Measurements from ENCODE around the gene LIN9. TPM values are rescaled to one million over a fixed set of nuclear protein-coding genes. Genes with fewer than 3 reads are reported as not detected.
"Not testable (repeated sequence)": the region's sequence is repeated elsewhere in the genome, so short reads cannot be mapped to it uniquely, and the experiment has no call there.

The LIN9 gene
- total and polyA plus RNA-seq, 5 donors, result 5.0 to 9.9 (median 7.1) TPM

DNA sequence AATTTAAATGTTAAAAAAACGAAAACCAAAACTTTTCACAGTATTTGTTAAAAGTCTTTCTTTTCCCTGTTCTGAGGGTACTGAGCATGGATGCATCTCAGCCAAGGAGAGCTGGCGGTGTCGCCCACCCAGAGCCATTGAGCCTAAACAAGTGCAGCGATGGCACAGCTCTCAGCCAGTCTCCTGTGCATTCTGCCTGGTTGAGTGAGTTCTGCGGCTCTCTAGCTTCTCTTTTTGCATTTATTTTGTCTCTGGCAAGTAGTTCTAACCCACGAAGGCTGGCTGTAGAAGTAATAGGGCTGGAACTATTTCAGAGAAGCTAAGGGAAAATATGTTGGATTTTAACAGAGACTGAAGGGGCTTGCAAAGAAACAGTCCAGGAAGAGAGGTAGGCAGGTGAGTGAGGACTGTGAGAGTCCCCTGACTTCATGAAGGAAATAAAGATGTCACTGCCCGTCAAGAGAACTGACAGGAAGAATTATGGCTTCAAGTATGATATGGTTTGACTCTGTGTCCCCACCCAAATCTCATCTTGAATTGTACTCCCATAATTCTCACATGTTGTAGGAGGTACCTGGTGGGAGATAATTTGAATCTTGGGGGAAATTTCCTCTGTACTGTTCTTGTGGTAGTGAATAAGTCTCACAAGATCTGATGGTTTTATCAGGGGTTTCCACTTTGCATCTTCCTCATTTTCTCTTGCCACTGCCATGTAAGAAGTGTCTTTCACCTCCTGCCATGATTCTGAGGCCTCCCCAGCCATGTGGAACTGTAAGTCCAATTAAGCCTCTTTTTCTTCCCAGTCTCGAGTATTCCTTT lies 35.7 kb upstream of the LIN9 start:
- no peak overlapping the region for H3K27ac ChIP-seq (ENCODE audit: low read length)
- WGBS, result 73% methylated on average over 8 of the region's 8 CpGs
- H3K4me3 ChIP-seq (ENCODE audit: low read length), result no peak overlapping the region
- H3K4me1 ChIP-seq (ENCODE audit: control insufficient read depth, insufficient read depth, low read length), result no peaks in the 10 kb centered on the region
- DNase-seq, result no peak
- ATAC-seq, result no peak
- intact Hi-C loops (cut with DNase I), result no loop called here
- no peaks in the 10 kb centered on the region for H3K27me3 ChIP-seq (ENCODE audit: control insufficient read depth, insufficient read depth)
- H3K9me3 ChIP-seq (ENCODE audit: control insufficient read depth, low read length), result no peaks in the 10 kb centered on the region

DNA sequence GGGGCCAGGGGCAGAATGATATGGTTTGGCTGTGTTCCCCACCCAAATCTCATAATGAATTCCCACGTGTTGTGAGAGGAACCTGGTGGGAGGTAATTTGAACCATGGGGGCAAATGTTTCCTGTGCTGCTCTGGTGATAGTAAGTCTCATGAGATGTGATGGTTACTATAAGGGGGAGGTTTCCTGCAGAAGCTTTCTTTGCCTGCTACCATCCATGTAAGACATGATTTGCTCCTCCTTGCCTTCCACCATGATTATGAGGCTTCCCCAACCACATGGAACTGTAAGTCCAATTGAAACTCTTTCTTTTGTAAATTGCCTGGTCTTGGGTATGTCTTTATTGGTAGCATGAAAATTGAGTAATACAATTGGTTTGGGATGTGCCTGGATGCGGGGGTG lies 33.7 kb upstream of the LIN9 start:
- Histone ChIP-seq H3K4me3 (ENCODE audit: low read length) (no peak overlapping the region), H3K4me1 (ENCODE audit: control insufficient read depth, insufficient read depth, low read length) (no peaks in the 10 kb centered on the region), H3K9me3 (ENCODE audit: control insufficient read depth, low read length) (no peaks in the 10 kb centered on the region), H3K27me3 (ENCODE audit: control insufficient read depth, insufficient read depth) (no peaks in the 10 kb centered on the region), H3K27ac (ENCODE audit: low read length) (no peak overlapping the region)
- ATAC-seq (no peak), DNase-seq (no peak)
- WGBS, result 63% methylated on average over 2 of the region's 2 CpGs
- intact Hi-C loops (cut with DNase I), result no loop called here

DNA sequence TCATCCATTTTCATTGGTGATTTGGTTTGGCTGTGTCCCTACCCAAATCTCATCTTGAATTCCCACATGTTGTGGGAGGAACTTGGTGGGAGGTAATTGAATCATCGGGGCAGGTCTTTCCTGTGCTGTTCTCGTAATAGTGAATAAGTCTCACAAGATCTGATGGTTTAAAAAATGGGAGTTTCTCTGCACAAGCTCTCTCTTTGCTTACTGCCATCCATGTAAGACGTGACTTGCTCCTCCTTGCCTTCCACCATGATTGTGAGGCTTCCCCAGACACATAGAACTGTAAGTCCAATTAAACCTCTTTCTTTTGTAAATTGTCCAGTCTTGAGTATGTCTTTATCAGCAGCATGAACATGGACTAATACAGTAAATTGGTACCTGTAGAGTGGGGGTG lies 31.1 kb upstream of the LIN9 start:
- ATAC-seq; H3K9me3 ChIP-seq (ENCODE audit: control insufficient read depth, low read length); DNase-seq; intact Hi-C loops (cut with DNase I); H3K27ac ChIP-seq (ENCODE audit: low read length); H3K4me1 ChIP-seq (ENCODE audit: control insufficient read depth, insufficient read depth, low read length); H3K4me3 ChIP-seq (ENCODE audit: low read length); H3K27me3 ChIP-seq (ENCODE audit: control insufficient read depth, insufficient read depth): not testable (repeated sequence)
- 86% methylated on average over 3 of the region's 3 CpGs for WGBS

DNA sequence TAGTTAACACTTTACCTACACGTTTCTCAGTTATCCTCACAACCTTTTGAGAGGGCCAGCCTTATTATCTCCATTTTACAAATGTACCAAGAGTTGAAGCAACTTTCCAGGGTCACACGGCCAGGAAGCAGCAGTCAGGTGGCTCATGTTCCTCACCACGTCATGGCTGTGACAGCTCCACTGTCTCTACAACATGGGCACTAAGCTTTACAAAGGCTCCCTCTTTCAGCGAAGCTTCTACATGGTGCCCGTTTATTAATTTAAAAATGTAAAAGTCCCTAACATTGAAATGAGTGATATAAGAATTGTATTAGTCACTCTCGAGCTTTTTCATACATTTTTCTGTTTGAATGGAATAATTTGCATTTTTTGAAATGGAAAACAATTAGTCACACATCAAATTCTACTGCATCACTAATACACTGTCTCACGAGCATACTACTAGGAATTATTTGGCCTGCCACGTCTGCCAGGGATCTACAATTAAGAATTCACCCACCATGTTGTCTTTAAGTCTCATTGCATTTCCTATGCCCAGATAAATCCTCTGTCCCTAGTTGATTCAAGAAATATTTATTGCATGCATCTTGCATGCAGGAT lies 28.4 kb upstream of the LIN9 start:
- H3K4me3 ChIP-seq (ENCODE audit: low read length), result no peak overlapping the region
- intact Hi-C loops (cut with DNase I), result no loop called here
- H3K27me3 ChIP-seq (ENCODE audit: control insufficient read depth, insufficient read depth), result no peaks in the 10 kb centered on the region
- ATAC-seq (no peak), DNase-seq (no peak)
- no peaks in the 10 kb centered on the region for H3K9me3 ChIP-seq (ENCODE audit: control insufficient read depth, low read length)
- 64% methylated on average over 8 of the region's 8 CpGs for WGBS
- H3K27ac ChIP-seq (ENCODE audit: low read length), result no peak overlapping the region
- H3K4me1 ChIP-seq (ENCODE audit: control insufficient read depth, insufficient read depth, low read length), result no peaks in the 10 kb centered on the region

DNA sequence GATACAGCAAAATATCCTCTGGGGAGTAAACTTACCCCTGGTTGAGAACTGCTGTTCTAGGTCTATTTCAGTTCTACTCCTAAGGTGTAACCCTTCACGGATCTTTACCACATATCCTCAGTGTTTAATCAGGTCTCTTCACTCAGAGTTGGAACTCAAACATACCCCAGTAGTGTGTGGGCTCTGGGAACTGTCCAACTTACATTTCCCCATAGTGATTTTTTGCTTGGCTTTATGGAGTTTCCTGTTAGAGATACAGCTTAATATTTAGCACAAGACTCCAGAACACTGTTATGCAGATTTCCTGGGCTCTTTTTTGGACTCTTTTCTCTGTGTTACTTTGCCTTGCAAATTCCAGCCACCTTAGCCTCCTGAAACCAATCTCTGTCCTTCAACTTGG lies 26.7 kb upstream of the LIN9 start:
- Histone ChIP-seq H3K4me3 (ENCODE audit: low read length) (no peak overlapping the region), H3K27me3 (ENCODE audit: control insufficient read depth, insufficient read depth) (no peaks in the 10 kb centered on the region), H3K9me3 (ENCODE audit: control insufficient read depth, low read length) (no peaks in the 10 kb centered on the region), H3K4me1 (ENCODE audit: control insufficient read depth, insufficient read depth, low read length) (no peaks in the 10 kb centered on the region), H3K27ac (ENCODE audit: low read length) (no peak overlapping the region)
- 53% methylated on average over 1 of the region's 1 CpG for WGBS
- no peak for ATAC-seq
- intact Hi-C loops (cut with DNase I), result no loop called here
- no peak for DNase-seq

DNA sequence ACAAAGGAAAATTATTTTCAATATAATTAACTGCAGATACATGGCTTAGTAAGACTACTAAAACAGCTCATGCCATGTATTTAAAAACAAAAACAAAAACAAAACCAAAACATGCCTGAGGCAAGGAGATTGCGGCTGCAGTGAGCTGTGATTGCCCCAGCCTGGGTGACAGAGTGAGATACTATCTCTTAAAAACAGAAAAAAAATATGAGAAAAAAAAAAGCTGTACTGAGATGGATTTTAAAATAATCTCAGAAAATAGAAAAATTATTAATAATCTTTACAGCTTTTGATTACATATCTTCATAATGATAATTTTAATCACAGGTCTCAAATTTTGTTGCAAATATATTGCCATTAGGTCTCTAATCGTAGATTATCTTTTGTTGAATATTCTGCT lies 24.0 kb upstream of the LIN9 start:
- H3K27ac ChIP-seq (ENCODE audit: low read length), result no peak overlapping the region

DNA sequence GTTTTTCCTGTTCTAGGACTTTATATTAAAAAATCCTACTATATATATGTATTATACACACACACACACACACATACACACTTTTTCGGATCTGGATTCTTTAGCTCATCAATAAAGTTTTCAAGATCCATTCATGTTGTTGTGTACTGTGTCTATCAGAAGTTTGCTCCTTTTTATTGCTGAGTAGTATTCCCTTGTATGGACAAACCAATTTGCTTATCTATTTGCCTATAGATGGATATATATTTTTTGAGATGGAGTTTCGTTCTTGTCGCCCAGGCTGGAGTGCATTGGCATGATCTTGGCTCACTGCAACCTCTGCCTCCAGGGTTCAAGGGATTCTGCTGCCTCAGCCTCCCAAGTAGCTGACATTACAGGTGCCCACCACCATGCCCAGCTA lies 20.3 kb upstream of the LIN9 start:
- intact Hi-C loops (cut with DNase I), result no loop called here
- DNase-seq, result no peak
- H3K4me1 ChIP-seq (ENCODE audit: control insufficient read depth, insufficient read depth, low read length), result no peaks in the 10 kb centered on the region
- H3K4me3 ChIP-seq (ENCODE audit: low read length), result no peak overlapping the region
- H3K27ac ChIP-seq (ENCODE audit: low read length), result no peak overlapping the region
- no peaks in the 10 kb centered on the region for H3K27me3 ChIP-seq (ENCODE audit: control insufficient read depth, insufficient read depth)
- no peak for ATAC-seq
- WGBS, result 95% methylated on average over 3 of the region's 3 CpGs
- H3K9me3 ChIP-seq (ENCODE audit: control insufficient read depth, low read length), result no peaks in the 10 kb centered on the region

More for the DNA sequence above, 24.0 kb upstream of the LIN9 start:
- Histone ChIP-seq H3K9me3 (ENCODE audit: control insufficient read depth, low read length) (no peaks in the 10 kb centered on the region), H3K4me1 (ENCODE audit: control insufficient read depth, insufficient read depth, low read length) (no peaks in the 10 kb centered on the region), H3K4me3 (ENCODE audit: low read length) (no peak overlapping the region), H3K27me3 (ENCODE audit: control insufficient read depth, insufficient read depth) (no peaks in the 10 kb centered on the region)
- DNase-seq (no peak), ATAC-seq (no peak)
- 52% methylated on average over 2 of the region's 2 CpGs for WGBS
- intact Hi-C loops (cut with DNase I), result loop anchor here in 1 of 4 donors (5.0 kb wide), 1 partner anchor 206 kb away; no protein-coding TSS in a partner anchor

DNA sequence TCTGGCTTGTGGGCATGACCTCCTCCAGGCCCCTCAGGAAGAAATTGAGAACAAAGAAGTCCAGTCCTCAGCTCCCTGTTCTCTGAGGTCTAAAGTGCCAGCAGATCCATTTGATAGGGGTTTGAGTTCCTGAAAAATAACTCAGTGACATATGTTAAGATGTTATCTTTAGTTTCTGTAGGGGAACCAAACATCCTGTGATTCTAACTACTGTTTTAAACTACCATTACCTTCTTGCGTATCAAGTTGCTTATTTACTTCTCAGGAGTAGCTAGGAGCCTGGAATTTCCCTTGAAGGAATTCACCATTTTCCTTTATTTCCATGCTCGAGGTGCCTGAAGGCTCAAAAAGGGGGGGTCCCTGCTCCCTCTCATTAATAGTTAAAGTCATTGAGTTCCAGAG lies 18.8 kb upstream of the LIN9 start:
- H3K4me3 ChIP-seq (ENCODE audit: low read length), result no peak overlapping the region
- H3K27ac ChIP-seq (ENCODE audit: low read length), result no peak overlapping the region
- no peak for ATAC-seq
- H3K9me3 ChIP-seq (ENCODE audit: control insufficient read depth, low read length), result no peaks in the 10 kb centered on the region
- H3K27me3 ChIP-seq (ENCODE audit: control insufficient read depth, insufficient read depth), result no peaks in the 10 kb centered on the region
- H3K4me1 ChIP-seq (ENCODE audit: control insufficient read depth, insufficient read depth, low read length), result no peaks in the 10 kb centered on the region
- intact Hi-C loops (cut with DNase I), result no loop called here
- DNase-seq, result no peak
- WGBS, result 62% methylated on average over 2 of the region's 2 CpGs

DNA sequence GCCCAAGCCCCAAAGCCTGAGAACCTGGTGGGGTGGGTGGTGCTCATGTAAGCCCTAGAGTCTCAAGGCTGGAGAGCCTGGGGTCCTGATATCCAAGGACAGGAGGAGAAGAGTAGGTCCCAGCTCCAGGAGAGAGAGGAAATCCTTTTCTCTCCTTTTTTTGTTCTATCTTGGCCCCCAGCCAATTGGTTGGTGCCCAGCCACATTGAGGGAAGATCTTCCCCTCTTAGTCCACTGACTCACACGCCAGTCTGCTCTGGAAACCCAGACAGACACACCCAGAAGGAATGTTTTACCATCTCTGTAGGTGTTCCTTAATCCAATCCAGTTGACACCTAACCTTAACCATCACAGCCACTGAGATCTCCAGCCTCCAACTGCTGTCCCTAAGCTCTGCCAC lies 16.2 kb upstream of the LIN9 start:
- H3K4me1 ChIP-seq (ENCODE audit: control insufficient read depth, insufficient read depth, low read length), result no peaks in the 10 kb centered on the region
- no peaks in the 10 kb centered on the region for H3K9me3 ChIP-seq (ENCODE audit: control insufficient read depth, low read length)
- WGBS, result 43% methylated on average over 1 of the region's 1 CpG
- no peaks in the 10 kb centered on the region for H3K27me3 ChIP-seq (ENCODE audit: control insufficient read depth, insufficient read depth)
- DNase-seq (no peak), ATAC-seq (no peak)
- no peak overlapping the region for H3K27ac ChIP-seq (ENCODE audit: low read length)
- no peak overlapping the region for H3K4me3 ChIP-seq (ENCODE audit: low read length)
- intact Hi-C loops (cut with DNase I), result no loop called here

DNA sequence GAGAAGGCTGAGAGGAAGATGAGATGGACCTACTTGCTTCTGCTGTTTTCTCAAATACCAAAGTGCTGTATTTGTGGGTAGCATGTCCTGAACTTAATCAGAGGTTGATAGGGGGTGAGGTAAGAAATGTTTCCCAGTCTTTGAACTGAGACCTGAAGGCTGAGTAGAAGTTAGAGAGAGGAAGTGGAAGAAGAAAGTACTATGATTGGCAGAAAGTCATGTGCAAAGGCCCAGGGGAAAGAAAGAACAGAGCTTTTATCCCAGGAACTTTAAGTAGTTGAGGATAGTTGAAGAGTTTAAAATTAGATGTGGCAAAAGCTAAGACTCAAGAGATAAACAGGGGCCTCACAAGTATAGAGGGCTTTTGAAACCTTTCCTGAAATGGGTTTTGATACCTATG lies 15.5 kb upstream of the LIN9 start:
- DNase-seq (no peak), ATAC-seq (no peak)
- Histone ChIP-seq H3K27ac (ENCODE audit: low read length) (no peak overlapping the region), H3K4me3 (ENCODE audit: low read length) (no peak overlapping the region), H3K4me1 (ENCODE audit: control insufficient read depth, insufficient read depth, low read length) (no peaks in the 10 kb centered on the region), H3K27me3 (ENCODE audit: control insufficient read depth, insufficient read depth) (no peaks in the 10 kb centered on the region), H3K9me3 (ENCODE audit: control insufficient read depth, low read length) (no peaks in the 10 kb centered on the region)
- intact Hi-C loops (cut with DNase I), result no loop called here

DNA sequence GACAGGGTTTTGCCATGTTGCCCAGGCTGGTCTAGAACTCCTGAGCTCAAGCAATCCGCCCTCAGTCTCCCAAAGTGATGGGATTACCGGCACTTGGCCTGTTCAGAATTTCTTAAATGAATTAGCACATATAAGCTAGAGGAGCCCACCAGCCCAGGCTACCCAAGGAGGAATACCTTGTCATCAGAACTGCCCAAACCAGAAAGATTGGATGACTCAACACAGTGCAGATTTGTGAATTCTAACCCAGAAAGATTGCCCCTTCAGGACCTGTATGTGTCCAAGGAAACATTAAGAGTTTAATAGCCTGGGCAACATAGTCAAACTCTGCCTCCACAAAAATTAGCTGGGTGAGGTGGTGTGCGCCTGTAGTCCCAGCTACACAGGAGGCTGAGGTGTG lies 14.0 kb upstream of the LIN9 start:
- intact Hi-C loops (cut with DNase I), result no loop called here
- Histone ChIP-seq H3K4me3 (ENCODE audit: low read length) (no peak overlapping the region), H3K4me1 (ENCODE audit: control insufficient read depth, insufficient read depth, low read length) (no peaks in the 10 kb centered on the region), H3K27me3 (ENCODE audit: control insufficient read depth, insufficient read depth) (no peaks in the 10 kb centered on the region), H3K27ac (ENCODE audit: low read length) (no peak overlapping the region), H3K9me3 (ENCODE audit: control insufficient read depth, low read length) (no peaks in the 10 kb centered on the region)
- ATAC-seq (no peak), DNase-seq (no peak)
- 92% methylated on average over 3 of the region's 3 CpGs for WGBS
